TTC549 (cell line): ENCODE data around the gene MCU.
"Not testable (repeated sequence)": the region's sequence is repeated elsewhere in the genome, so short reads cannot be mapped to it uniquely, and the experiment has no call there.

Experiments
- FAIRE-seq: peaks from 2 replicates; lab custom pipeline; 2012; peaks lifted over from hg19 to GRCh38; lab: Jason Lieb, UNC

MCU gene

GRCh38 chr10:72851509-72851908, 159.6 kb downstream of the MCU start:
- FAIRE-seq: no peak

DNA sequence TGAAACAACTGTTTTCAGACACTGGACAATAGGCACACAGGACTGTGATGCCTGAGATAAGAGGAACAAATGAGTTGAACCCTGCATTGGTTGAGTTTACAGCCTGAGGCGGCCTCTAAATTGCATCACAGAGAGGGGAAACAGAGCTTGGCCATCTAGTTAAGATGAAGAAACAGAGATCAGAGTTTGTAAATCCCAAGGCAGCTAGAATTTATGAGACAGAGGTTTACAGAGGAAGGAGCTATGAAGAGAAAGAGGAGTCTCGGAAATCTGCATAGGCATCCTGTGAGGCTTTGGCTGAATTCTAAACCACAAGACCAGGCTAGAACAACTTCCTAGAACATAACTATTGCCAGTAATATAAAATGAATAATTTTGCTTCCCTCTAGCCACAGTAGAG, 160.6 kb downstream of the MCU start:
- no peak for FAIRE-seq

DNA sequence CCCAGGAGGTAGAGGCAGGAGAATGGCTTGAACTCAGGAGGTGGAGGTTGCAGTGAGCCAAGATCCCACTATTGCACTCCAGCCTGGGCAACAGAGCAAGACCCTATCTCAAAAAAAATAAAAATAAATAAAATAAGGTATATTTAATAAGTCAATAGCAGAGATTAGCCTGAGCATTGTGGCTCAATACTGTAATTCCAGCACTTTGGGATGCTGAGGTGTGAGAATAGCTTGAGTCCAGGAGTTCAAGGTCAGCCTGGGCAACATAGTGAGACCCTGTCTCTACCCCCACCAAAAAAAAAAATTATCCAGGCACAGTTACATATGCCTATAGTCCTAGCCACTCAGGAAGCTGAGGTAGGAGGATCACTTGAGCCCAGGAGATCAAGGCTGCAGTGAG, 163.2 kb downstream of the MCU start:
- FAIRE-seq: no peak

DNA sequence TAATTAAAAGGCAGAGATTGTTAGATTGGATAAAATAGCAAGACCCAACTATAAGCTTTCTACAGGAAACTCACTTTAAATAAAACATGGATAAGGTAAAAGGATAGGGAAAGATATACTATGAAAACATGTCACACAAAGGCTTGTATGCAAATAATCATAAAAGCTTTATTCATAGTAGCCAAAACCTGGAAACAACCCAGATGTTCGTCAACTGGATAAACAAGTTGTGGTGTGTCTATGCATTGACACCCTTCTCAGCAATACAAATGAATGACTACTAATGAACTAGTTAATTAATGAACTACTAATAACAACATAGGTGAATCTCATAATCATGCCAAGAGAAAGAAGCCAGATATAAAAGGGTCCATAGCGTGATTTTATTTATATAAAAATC, 163.8 kb downstream of the MCU start:
- no peak for FAIRE-seq

GRCh38 chr10:72858067-72858466, 166.1 kb downstream of the MCU start:
- no peak for FAIRE-seq

DNA sequence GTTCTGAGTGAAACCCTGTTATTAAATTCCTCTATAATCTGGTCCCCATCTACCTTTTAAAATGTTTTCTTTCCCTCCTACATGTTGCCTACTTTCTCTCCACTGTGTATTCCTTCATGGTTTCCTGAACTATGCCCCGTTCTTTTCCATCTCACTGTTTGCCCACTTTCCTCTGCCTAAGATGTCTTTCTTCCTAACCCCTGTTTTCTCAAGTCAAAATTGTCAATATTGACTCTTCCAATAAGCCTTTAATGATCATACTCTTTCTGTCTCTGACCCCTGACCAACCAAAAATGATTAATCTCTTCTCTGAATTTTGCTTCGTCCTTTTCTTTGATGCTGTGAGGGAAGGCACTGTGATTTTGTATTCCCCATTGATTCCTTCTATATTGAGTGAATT, 171.0 kb downstream of the MCU start:
- FAIRE-seq: no peak

DNA sequence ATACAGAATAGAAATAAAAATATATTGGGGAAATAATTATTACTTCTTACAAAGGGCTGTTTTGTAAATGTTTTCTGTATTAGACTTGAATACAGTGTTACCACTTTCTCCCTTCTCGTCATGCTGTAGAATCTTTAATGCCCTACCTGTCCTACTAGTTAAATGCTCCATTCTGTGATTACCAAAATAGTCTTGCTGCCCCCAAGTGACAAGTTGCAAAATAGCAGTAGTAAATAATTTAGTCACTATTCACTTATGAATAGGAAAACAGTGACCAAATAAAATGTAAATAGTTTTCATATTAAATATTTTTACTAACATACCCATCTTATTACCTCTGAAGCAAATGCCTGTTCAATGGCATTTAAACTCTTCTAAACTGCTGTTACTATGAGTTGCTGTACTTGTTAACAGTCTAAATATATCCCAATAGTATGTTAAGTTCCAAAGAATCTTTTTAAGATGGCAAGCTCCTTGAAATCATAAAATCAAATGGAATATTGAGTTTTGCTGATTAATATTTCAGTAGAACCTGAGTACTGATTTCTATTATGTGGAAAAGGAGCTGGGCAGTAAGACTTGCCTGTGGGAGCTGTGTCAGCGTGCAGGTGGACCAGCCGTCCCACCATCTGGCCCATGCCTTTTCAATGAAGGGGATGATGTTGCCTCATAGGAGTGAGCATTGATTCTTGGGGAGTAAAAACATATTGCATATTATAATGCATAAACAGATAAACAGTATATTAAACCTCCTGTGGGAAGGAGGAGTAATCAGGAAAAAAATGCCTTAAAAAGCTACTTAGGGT, 183.5 kb downstream of the MCU start:
- FAIRE-seq: peak; percentile 82

DNA sequence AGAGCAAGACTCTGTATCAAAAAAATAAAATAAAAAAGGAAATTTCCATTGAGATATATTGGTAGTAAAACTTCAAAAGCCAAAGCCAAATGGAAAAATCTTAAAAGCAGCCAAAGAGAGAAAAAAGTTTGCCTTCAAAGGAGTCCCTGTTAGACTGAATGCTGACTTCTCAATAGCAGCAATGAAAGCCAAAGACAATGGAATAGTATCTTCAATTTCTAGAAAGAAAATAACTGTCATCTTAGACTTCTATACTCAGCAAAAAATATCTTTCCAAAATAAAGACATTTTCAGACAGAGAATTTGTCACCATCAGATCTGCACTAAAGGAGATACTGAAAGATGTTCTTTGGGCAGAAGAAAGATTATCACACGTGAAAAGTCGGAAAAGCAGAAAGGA, 187.3 kb downstream of the MCU start:
- no peak for FAIRE-seq

DNA sequence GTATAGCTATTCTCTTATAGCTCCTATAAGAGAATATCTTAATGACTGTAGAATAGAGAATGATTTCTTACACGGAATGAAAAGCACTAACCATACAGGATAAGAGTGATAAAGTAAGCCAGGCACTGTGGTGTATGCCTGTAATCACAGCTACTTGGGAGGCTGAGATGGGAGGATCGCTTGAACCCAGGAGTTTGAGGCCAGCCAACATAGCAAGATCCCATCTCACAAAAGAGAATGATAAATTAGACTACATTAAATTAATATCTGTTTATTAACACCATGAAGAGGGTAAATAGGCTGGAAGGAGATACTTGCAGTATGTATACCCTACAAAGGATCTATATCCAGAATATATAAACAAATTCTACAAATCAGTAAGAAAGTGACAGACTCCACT, 189.3 kb downstream of the MCU start:
- no peak for FAIRE-seq

DNA sequence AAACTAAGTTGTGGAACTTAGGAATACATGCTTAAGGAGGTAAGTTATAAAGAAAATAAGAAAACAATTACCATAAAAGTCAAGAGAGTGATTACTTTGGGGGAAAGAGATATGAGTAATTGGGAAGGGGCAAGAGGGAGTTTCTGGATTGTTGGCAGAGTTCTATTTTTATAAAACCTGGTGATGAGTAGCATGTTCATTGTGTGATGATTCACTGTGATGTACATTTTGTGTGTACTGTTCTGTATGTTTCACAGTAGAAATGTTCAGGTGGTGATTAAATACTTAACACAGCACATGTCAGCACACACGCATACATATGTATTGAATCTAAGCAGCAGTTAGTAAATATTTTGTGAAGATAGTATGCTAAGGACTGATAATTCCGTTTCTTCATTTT, 191.9 kb downstream of the MCU start:
- FAIRE-seq: no peak

GRCh38 chr10:72885953-72886352, 194.0 kb downstream of the MCU start:
- FAIRE-seq: no peak

GRCh38 chr10:72886621-72887020, 194.7 kb downstream of the MCU start:
- no peak for FAIRE-seq

DNA sequence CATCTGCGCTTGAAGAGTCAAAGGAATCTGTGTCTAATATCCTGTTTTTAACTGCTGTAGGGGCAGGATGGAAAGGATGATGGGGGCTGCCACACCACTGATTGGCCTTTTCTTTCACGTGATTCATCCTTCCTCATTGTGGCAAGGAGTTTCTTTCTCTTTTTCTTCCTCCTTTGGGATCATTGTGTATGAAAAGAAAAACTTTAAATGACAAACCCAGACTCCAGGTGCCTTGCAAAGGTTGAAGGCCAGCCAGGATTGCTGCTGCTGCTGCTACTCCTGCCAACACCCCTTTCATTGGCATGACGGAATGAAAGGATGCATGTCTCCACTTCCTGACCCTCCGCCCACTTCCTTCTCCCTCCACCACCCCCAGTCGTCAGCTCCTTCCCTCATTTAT, 195.1 kb downstream of the MCU start:
- no peak for FAIRE-seq

DNA sequence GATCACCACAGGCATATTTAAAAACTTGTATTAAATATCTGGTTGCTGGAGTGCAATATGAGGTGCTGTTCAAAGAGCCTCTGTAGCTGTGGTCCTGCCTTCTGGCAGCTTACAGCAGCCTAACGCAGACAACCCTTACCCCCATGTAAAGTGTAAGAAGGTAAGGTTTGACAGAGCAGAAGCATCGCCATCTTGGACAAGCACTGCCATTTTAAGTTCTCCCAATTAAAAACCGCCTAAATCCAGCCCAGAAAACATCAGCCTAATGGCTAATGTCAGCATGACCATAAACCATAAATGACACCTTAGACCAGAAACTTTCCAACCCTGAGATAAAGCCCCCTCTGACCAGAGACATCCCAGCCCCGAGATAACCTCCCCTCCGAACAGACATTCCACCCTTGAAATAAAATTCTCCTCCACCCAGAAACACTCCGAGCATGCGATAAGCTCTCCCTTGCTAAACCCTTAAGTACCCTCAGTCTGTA, 196.3 kb downstream of the MCU start:
- FAIRE-seq: no peak

GRCh38 chr10:72889391-72889831, 197.5 kb downstream of the MCU start:
- no peak for FAIRE-seq

DNA sequence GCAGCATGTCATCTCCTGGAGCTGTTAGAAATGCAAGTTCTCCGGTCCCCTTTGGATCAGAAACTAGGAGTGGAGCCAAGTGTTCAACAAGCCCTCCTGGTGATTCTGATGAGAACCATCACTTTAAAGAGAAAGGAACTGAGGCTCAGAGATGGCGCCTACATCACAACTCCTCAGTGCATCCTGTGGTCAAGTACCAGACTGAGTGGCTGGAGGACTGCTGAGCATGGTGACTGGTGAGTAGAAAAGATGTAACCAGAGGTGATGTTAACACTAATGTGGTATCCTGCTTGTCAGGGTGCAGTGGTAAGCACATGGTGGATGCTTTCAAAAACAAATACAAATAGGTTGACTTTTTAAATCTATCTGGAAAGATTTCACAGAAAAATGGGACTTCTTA, 198.1 kb downstream of the MCU start:
- no peak for FAIRE-seq

DNA sequence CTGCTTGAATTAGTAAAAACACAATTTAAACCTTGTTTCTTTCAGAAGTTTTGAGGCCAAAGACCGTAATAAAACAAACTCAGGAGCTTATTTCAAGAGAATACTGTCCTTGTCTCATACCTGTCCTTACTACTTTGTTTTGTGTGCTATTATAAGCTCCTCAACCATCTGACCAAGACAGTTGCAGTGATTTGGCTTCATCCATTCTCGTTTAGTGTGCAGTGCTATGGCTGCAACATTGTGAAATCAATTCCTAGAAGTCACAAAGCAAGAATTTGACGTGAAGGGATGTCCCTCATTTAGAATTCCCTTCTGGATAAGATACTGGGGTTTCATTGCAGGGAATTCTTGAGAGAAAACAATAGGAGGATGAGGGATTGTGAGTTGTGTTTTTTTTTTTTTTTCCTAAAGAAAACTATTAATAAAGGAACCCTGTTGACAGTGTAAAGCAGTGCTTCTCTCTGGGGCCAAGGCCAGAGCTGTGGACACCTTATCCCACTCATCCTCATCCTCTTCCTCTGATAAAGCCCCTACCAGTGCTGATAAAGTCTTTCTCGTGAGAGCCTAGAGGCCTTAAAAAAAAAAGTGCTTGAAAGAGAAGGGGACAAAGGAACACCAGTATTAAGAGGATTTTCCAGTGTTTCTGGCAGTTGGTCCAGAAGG, 201.3 kb downstream of the MCU start, which contains the start of gene OIT3:
OIT3 (plus strand) TSS at position 604 of the 663 bp plus-strand sequence. CDS start 60 bp downstream, outside the sequence.
- no peak for FAIRE-seq

- FAIRE-seq: no peak
Measured at GRCh38 chr10:72895236-72895850, 203.4 kb downstream of the MCU start.

DNA sequence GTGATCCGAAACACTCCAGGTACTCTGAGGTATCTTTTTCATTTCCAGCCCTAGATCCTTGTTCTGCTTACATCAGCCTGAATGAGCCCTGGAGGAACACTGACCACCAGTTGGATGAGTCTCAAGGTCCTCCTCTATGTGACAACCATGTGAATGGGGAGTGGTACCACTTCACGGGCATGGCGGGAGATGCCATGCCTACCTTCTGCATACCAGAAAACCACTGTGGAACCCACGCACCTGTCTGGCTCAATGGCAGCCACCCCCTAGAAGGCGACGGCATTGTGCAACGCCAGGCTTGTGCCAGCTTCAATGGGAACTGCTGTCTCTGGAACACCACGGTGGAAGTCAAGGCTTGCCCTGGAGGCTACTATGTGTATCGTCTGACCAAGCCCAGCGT, 206.7 kb downstream of the MCU start:
- FAIRE-seq: no peak

GRCh38 chr10:72899545-72899944, 207.6 kb downstream of the MCU start:
- no peak for FAIRE-seq

GRCh38 chr10:72903941-72904446, 212.1 kb downstream of the MCU start:
- FAIRE-seq: not testable (repeated sequence)

GRCh38 chr10:72904806-72905205, 212.9 kb downstream of the MCU start:
- FAIRE-seq: no peak

DNA sequence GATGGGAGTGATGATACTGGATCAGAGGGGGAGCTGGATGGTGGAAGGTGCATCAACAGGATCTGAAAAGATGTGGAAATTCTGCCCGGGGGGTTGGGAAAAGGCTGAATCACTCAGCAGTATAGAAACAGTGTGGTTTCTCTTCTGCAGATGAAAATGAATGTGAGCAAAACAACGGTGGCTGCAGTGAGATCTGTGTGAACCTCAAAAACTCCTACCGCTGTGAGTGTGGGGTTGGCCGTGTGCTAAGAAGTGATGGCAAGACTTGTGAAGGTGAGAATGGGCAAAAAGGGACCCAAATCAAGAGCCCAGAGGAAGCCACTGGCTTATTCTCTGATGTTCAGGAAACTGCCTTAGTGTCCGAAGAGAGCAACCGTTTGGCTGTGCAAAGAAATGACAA, 214.5 kb downstream of the MCU start:
- FAIRE-seq: no peak
